NCI-H1417 (cell line): ENCODE data around the gene SAMD11.

Experiments used
- DNase-seq, 3 experiments: peaks; one replicate each; lab custom pipeline; 2025; lab: John Stamatoyannopoulos, UW

Gene SAMD11

GRCh38 chr1:993379-993995 lies 69.8 kb downstream of the SAMD11 start:
- no peak for DNase-seq
